HepG2 (cell line): ENCODE results near the gene UBE2O. TPM values are rescaled to one million over a fixed set of nuclear protein-coding genes. Genes with fewer than 3 reads are reported as not detected.

Experiments
- AKNA ChIP-seq: sonication (generic); formaldehyde crosslinking; IDR thresholded peaks from 2 replicates; pipeline ENCODE4 v1.4.0; 2020; ENCODE audit warnings: missing genetic modification reagents, borderline replicate concordance
- ARID2 ChIP-seq: sonication (generic); formaldehyde crosslinking; IDR thresholded peaks from 2 replicates; pipeline ENCODE4 v1.8.1; 2022; ENCODE audit warnings: mild to moderate bottlenecking, missing genetic modification reagents, borderline replicate concordance
- BORCS8-MEF2B ChIP-seq: sonication (generic); formaldehyde crosslinking; IDR thresholded peaks from 2 replicates; pipeline ENCODE4 v1.8.0; 2022; ENCODE audit warnings: mild to moderate bottlenecking, missing genetic modification reagents
- E2F1 ChIP-seq: sonication (generic); formaldehyde crosslinking; IDR thresholded peaks from 2 replicates; pipeline ENCODE4 v1.5.0; 2020; ENCODE audit warnings: missing genetic modification reagents
- ELF3 ChIP-seq: IDR thresholded peaks from 2 replicates; pipeline ENCODE4 v1.6.1; 2016; ENCODE audit warnings: missing genetic modification reagents, missing compliant biosample characterization
- FUBP1 ChIP-seq: sonication (generic); formaldehyde crosslinking; IDR thresholded peaks from 2 replicates; pipeline ENCODE4 v1.5.1; 2020; ENCODE audit warnings: missing genetic modification reagents, mild to moderate bottlenecking, borderline replicate concordance
- GTF3A ChIP-seq: sonication (generic); formaldehyde crosslinking; conservative IDR thresholded peaks from 2 replicates; pipeline ENCODE4 v1.4.0; 2020; ENCODE audit warnings: mild to moderate bottlenecking, missing genetic modification reagents
- HNRNPL ChIP-seq: fragments of 200-400 bp; formaldehyde crosslinking; IDR thresholded peaks from 2 replicates; pipeline ENCODE4 v1.6.1; 2017; ENCODE audit warnings: mild to moderate bottlenecking, low read depth, low read length
- NBN ChIP-seq: fragments of 450-650 bp; conservative IDR thresholded peaks from 2 replicates; pipeline ENCODE4 v1.6.1; 2017
- PLSCR1 ChIP-seq: sonication (generic); formaldehyde crosslinking; IDR thresholded peaks from 2 replicates; pipeline ENCODE4 v1.5.0; 2020; ENCODE audit warnings: missing genetic modification reagents, mild to moderate bottlenecking, borderline replicate concordance
- SYNCRIP ChIP-seq: fragments of 200-400 bp; formaldehyde crosslinking; IDR thresholded peaks from 2 replicates; pipeline ENCODE4 v1.6.1; 2018; ENCODE audit warnings: mild to moderate bottlenecking, low read depth, low read length; ENCODE audit not compliant: insufficient read depth
- ZBTB26 ChIP-seq: IDR thresholded peaks from 2 replicates; pipeline ENCODE4 v1.6.1; 2016; ENCODE audit warnings: missing compliant biosample characterization, missing genetic modification reagents, borderline replicate concordance
- ZFP82 ChIP-seq: sonication (generic); formaldehyde crosslinking; IDR thresholded peaks from 2 replicates; pipeline ENCODE4 v1.5.1; 2020; ENCODE audit warnings: mild to moderate bottlenecking, missing genetic modification reagents, borderline replicate concordance
- ZNF18 ChIP-seq: sonication (generic); formaldehyde crosslinking; IDR thresholded peaks from 2 replicates; pipeline ENCODE4 v1.8.0; 2022; ENCODE audit warnings: mild to moderate bottlenecking, missing genetic modification reagents; ENCODE audit not compliant: insufficient replicate concordance
- ZNF235 ChIP-seq: sonication (generic); formaldehyde crosslinking; IDR thresholded peaks from 2 replicates; pipeline ENCODE4 v1.8.1; 2023; ENCODE audit warnings: mild to moderate bottlenecking, missing genetic modification reagents, borderline replicate concordance
- ZNF501 ChIP-seq: sonication (generic); formaldehyde crosslinking; IDR thresholded peaks from 2 replicates; pipeline ENCODE4 v1.5.1; 2020; ENCODE audit warnings: mild to moderate bottlenecking, moderate library complexity, missing genetic modification reagents
- ZNF605 ChIP-seq: sonication (generic); formaldehyde crosslinking; IDR thresholded peaks from 2 replicates; pipeline ENCODE4 v1.8.0; 2022; ENCODE audit warnings: mild to moderate bottlenecking, missing genetic modification reagents
- ZNF709 ChIP-seq: sonication (generic); formaldehyde crosslinking; IDR thresholded peaks from 2 replicates; pipeline ENCODE4 v1.5.0; 2020; ENCODE audit warnings: mild to moderate bottlenecking, missing genetic modification reagents
- polyA plus RNA-seq, 8 experiments: library from polyadenylated mRNA; depleted of rRNA in 3 of 8; stranded (reverse) in 7 of 8; unstranded in 1 of 8; fragments of >200 nt; fragmentation: Illumina TruSeq in 4 of 8; extraction: Trizol in 4 of 8; gene quantifications; 2 replicates each; pipeline versions ENCODE4 v1.2.1 to v1.2.3, GENCODE V29; 2011 to 2016; ENCODE audit warnings: low read depth in 4 of 8, missing spikeins in 1 of 8, mixed read lengths in 1 of 8; ENCODE audit not compliant: insufficient read depth in 1 of 8
- total RNA-seq, 5 experiments: library from RNA; depleted of rRNA; stranded (reverse); fragments of >200 nt; fragmentation: Illumina TruSeq; extraction: Trizol; gene quantifications; 2 replicates each; pipeline ENCODE4 v1.2.3, GENCODE V29; 2016; ENCODE audit warnings: low read depth in 1 of 5

UBE2O gene
- total and polyA plus RNA-seq, 2 of the 13 experiments (the other 11 are each of a cell fraction or from before 2014, with no cell fraction given): 21.5 to 23.5 TPM

- TF ChIP-seq AKNA (CRISPR knock-in tag): no peak
- 0 out of 2 replicates have a peak, but pooled peaks have one; percentile 31 for TF ChIP-seq ZNF709 (CRISPR knock-in tag)
- no peak for TF ChIP-seq SYNCRIP
- no peak for TF ChIP-seq BORCS8-MEF2B (CRISPR knock-in tag)
- no peak for TF ChIP-seq ARID2 (CRISPR knock-in tag)
- TF ChIP-seq ZNF501 (CRISPR knock-in tag): no peak
- TF ChIP-seq E2F1: no peak
- no peak for TF ChIP-seq ZNF235 (CRISPR knock-in tag)
- TF ChIP-seq ZFP82: no peak
- no peak for TF ChIP-seq ZNF605 (CRISPR knock-in tag)
- no peak for TF ChIP-seq PLSCR1 (CRISPR knock-in tag)
- no peak for TF ChIP-seq NBN
- TF ChIP-seq ELF3 (CRISPR knock-in tag): no peak
- TF ChIP-seq ZNF18 (CRISPR knock-in tag): no peak
- no peak for TF ChIP-seq FUBP1 (CRISPR knock-in tag)
- TF ChIP-seq ZBTB26 (CRISPR knock-in tag): no peak
- no peak for TF ChIP-seq HNRNPL
- TF ChIP-seq GTF3A: no peak
Observed at GRCh38 chr17:76367642-76368041, 85.3 kb downstream of the UBE2O start (continued).
